Trophoblast cell (in vitro differentiated cells and primary cell): Measurements from ENCODE around the gene RRAS.

ENCODE experiments used
- DNase-seq, 2 donors: peaks; one replicate each; pipeline ENCODE4 v3.0.0-alpha.2; 2016
- H2AFZ ChIP-seq: 2 replicates; pipeline ENCODE4 v1.6.1; 2013; ENCODE audit warnings: low read length, moderate library complexity, mild to moderate bottlenecking; ENCODE audit not compliant: insufficient read depth, poor library complexity
- H2AK5ac ChIP-seq: 2 replicates; pipeline ENCODE4 v1.6.1; 2013; ENCODE audit warnings: mild to moderate bottlenecking, low read length
- H2BK120ac ChIP-seq: 2 replicates; pipeline ENCODE4 v1.6.1; 2013; ENCODE audit warnings: low read length, mild to moderate bottlenecking, moderate library complexity; ENCODE audit not compliant: insufficient read depth, poor library complexity
- H2BK12ac ChIP-seq: 2 replicates; pipeline ENCODE4 v1.6.1; 2013; ENCODE audit warnings: mild to moderate bottlenecking, low read length, moderate library complexity
- H2BK5ac ChIP-seq: 2 replicates; pipeline ENCODE4 v1.6.1; 2013; ENCODE audit warnings: low read length, low read depth, moderate library complexity, mild to moderate bottlenecking; ENCODE audit not compliant: poor library complexity
- H3K14ac ChIP-seq: 2 replicates; pipeline ENCODE4 v1.6.1; 2013; ENCODE audit warnings: mild to moderate bottlenecking, low read length
- H3K18ac ChIP-seq: 2 replicates; pipeline ENCODE4 v1.6.1; 2013; ENCODE audit warnings: mild to moderate bottlenecking, low read length
- H3K23ac ChIP-seq: 2 replicates; pipeline ENCODE4 v1.6.1; 2013; ENCODE audit warnings: low read length
- H3K27ac ChIP-seq: 2 replicates; pipeline ENCODE4 v1.5.1; 2013; ENCODE audit warnings: low read depth, mild to moderate bottlenecking, inconsistent platforms, low read length, moderate library complexity
- H3K27me3 ChIP-seq: 2 replicates; pipeline ENCODE4 v1.6.1; 2013; ENCODE audit warnings: inconsistent platforms, mild to moderate bottlenecking, low read length, moderate library complexity; ENCODE audit not compliant: insufficient read depth
- H3K36me3 ChIP-seq, 2 experiments: 1 replicate in 1 of 2; 2 replicates in 1 of 2; pipeline ENCODE4 v1.6.1; 2013; ENCODE audit warnings: low read length in 2 of 2, mild to moderate bottlenecking in 2 of 2, moderate library complexity in 1 of 2; ENCODE audit not compliant: insufficient read depth in 2 of 2, control insufficient read depth in 1 of 2
- H3K4ac ChIP-seq: 2 replicates; pipeline ENCODE4 v1.6.1; 2013; ENCODE audit warnings: low read depth, mild to moderate bottlenecking, low read length, moderate library complexity
- H3K4me1 ChIP-seq, 2 experiments: 1 replicate in 1 of 2; 2 replicates in 1 of 2; pipeline ENCODE4 v1.6.1; 2013; ENCODE audit warnings: low read length in 2 of 2, mild to moderate bottlenecking in 2 of 2, moderate library complexity in 1 of 2; ENCODE audit not compliant: insufficient read depth in 2 of 2, control insufficient read depth in 1 of 2
- H3K4me2 ChIP-seq: 2 replicates; pipeline ENCODE4 v1.6.1; 2013; ENCODE audit warnings: inconsistent platforms, mild to moderate bottlenecking, low read length, moderate library complexity
- H3K4me3 ChIP-seq: 2 replicates; pipeline ENCODE4 v1.5.1; 2013; ENCODE audit warnings: mild to moderate bottlenecking, low read depth, low read length, inconsistent platforms
- H3K79me1 ChIP-seq: one replicate; pipeline ENCODE4 v1.6.1; 2013; ENCODE audit warnings: low read length
- H3K79me2 ChIP-seq: 2 replicates; pipeline ENCODE4 v1.6.1; 2013; ENCODE audit warnings: low read length, mild to moderate bottlenecking; ENCODE audit not compliant: control insufficient read depth, insufficient read depth, poor library complexity
- H3K9ac ChIP-seq: 2 replicates; pipeline ENCODE4 v1.6.1; 2013; ENCODE audit warnings: mild to moderate bottlenecking, low read length
- H3K9me3 ChIP-seq: 2 replicates; pipeline ENCODE4 v1.6.1; 2013; ENCODE audit warnings: low read depth, mild to moderate bottlenecking, control low read depth, inconsistent platforms, low read length; ENCODE audit not compliant: insufficient read depth
- H4K12ac ChIP-seq: 2 replicates; pipeline ENCODE4 v1.6.1; 2013; ENCODE audit warnings: low read depth, mild to moderate bottlenecking, low read length, moderate library complexity
- H4K8ac ChIP-seq: 2 replicates; pipeline ENCODE4 v1.6.1; 2013; ENCODE audit warnings: low read depth, mild to moderate bottlenecking, low read length, moderate library complexity
- H4K91ac ChIP-seq: one replicate; pipeline ENCODE4 v1.6.1; 2013; ENCODE audit warnings: low read depth, mild to moderate bottlenecking, low read length, moderate library complexity
- WGBS: extraction: QIAGEN DNeasy Blood & Tissue Kit; methylation state at CpG from one replicate; pipeline ENCODE4 v1.1.7; 2013; ENCODE audit warnings: missing lambda C conversion rate; ENCODE audit not compliant: insufficient read length, insufficient coverage; ENCODE audit errors: extremely low coverage; 5-methylcytosine and 5-hydroxymethylcytosine counted together

RRAS gene

GRCh38 chr19:49662011-49662410, 22.1 kb upstream of the RRAS start:
- no peak for DNase-seq
- Histone ChIP-seq H2AFZ (no peak overlapping the region), H2AK5ac (no peak overlapping the region), H3K4ac (no peak overlapping the region), H3K18ac (no peak overlapping the region), H3K4me3 (no peak overlapping the region), H3K23ac (no peak overlapping the region), H3K14ac (no peak overlapping the region), H3K9ac (no peak overlapping the region), H3K27me3 (no peaks in the 10 kb centered on the region), H3K27ac (no peak overlapping the region), H4K8ac (no peak overlapping the region), H4K12ac (no peak overlapping the region), H3K9me3 (peaks cover 7% of the 10 kb centered on the region), H3K79me1 (peaks cover 12% of the 10 kb centered on the region), H3K79me2 (peaks cover 19% of the 10 kb centered on the region), H4K91ac (no peak overlapping the region), H3K4me1 (peaks cover 7 to 9% of the 10 kb centered on the region in 2 experiments), H2BK12ac (no peak overlapping the region), H2BK5ac (no peak overlapping the region), H3K36me3 (peaks cover 60 to 62% of the 10 kb centered on the region in 2 experiments), H3K4me2 (no peak overlapping the region), H2BK120ac (no peak overlapping the region)
- WGBS = no CpG with 5 or more reads among the region's 16 CpGs

- WGBS = no CpG with 5 or more reads among the region's 15 CpGs
- H3K27me3 ChIP-seq = no peaks in the 10 kb centered on the region
- H4K12ac ChIP-seq = no peak overlapping the region
- H3K14ac ChIP-seq = no peak overlapping the region
- no peak overlapping the region for H3K4ac ChIP-seq
- H3K9ac ChIP-seq = no peak overlapping the region
- no peak for DNase-seq
- no peak overlapping the region for H2AFZ ChIP-seq
- H3K23ac ChIP-seq = no peak overlapping the region
- no peak overlapping the region for H2AK5ac ChIP-seq
- H4K8ac ChIP-seq = no peak overlapping the region
- peaks cover 76 to 77% of the 10 kb centered on the region in 2 experiments for H3K36me3 ChIP-seq
- H3K79me1 ChIP-seq = peaks cover 10% of the 10 kb centered on the region
- no peak overlapping the region for H4K91ac ChIP-seq
- H3K9me3 ChIP-seq = peaks cover 7% of the 10 kb centered on the region
- no peak overlapping the region for H3K18ac ChIP-seq
- peaks cover 4 to 5% of the 10 kb centered on the region in 2 experiments for H3K4me1 ChIP-seq
- peaks cover 10% of the 10 kb centered on the region for H3K79me2 ChIP-seq
- no peak overlapping the region for H2BK5ac ChIP-seq
- H2BK120ac ChIP-seq = no peak overlapping the region
- no peak overlapping the region for H3K4me2 ChIP-seq
- H3K4me3 ChIP-seq = no peak overlapping the region
- no peak overlapping the region for H2BK12ac ChIP-seq
- no peak overlapping the region for H3K27ac ChIP-seq
These were observed 20.5 kb upstream of the RRAS start for GRCh38 chr19:49660338-49660961.

DNA sequence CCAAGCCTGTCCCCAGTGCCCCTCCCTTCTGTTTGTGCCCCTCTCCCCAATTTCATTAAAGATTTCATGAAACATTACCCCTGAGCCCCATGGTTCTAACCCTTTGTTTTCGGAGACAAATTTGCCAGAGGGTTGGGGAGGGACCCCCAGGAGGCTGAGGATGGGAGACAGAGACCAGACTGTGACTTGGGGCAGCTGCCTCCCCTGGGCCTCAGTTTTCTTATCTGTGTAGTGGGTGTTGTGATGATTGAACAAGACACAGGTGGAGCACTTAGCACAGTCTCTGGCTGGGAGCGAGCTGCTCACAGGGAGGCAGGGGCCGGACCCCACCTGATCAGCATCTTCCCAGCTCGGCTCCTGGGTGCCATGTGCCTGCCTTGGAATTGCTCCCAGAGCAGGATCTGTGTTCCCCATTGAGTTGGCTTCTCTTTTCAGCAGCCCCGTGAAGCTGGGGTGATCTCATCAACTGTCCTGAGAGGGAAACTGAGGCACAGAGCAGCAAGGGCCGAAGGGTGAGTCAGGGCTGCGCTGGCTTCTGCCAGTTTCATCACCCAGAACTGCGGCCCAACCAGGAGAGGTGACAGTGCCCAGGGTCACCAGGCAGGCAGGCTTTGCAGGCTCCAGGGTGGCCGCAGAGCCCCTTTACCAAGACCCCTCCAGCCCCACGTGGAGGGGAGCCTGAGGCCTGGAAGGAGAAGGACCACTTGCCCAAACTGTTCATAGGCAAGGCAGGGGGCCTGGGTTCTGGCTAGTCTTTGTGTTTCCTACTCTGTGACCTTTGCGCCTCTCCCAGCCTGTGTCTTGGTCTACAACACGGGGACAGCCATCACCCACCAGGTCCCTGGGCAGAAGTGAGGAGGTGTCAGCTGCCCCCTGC, 18.9 kb upstream of the RRAS start:
- Histone ChIP-seq H3K4me3 (no peak overlapping the region), H3K23ac (no peak overlapping the region), H3K79me1 (no peaks in the 10 kb centered on the region), H3K4me2 (no peak overlapping the region), H4K12ac (no peak overlapping the region), H2BK120ac (no peak overlapping the region), H3K14ac (no peak overlapping the region), H3K79me2 (no peaks in the 10 kb centered on the region), H3K18ac (no peak overlapping the region), H2AK5ac (no peak overlapping the region), H3K4me1 (peaks cover 0 to under 1% of the 10 kb centered on the region in 2 experiments), H2AFZ (no peak overlapping the region), H2BK5ac (no peak overlapping the region), H2BK12ac (no peak overlapping the region), H3K4ac (no peak overlapping the region), H3K27ac (no peak overlapping the region), H3K9ac (no peak overlapping the region), H3K36me3 (peaks cover 90 to 93% of the 10 kb centered on the region in 2 experiments), H4K8ac (no peak overlapping the region), H3K9me3 (peaks cover 8% of the 10 kb centered on the region), H3K27me3 (no peaks in the 10 kb centered on the region), H4K91ac (no peak overlapping the region)
- no CpG with 5 or more reads among the region's 12 CpGs for WGBS
- no peak for DNase-seq

- Histone ChIP-seq H3K18ac (no peak overlapping the region), H3K23ac (no peak overlapping the region), H2BK120ac (no peak overlapping the region), H3K79me2 (no peaks in the 10 kb centered on the region), H3K79me1 (no peaks in the 10 kb centered on the region), H3K9me3 (peaks cover 8% of the 10 kb centered on the region), H3K27ac (no peak overlapping the region), H2BK5ac (no peak overlapping the region), H2AK5ac (no peak overlapping the region), H3K4me2 (no peak overlapping the region), H2AFZ (no peak overlapping the region), H4K12ac (no peak overlapping the region), H3K4ac (no peak overlapping the region), H4K91ac (no peak overlapping the region), H3K4me3 (no peak overlapping the region), H3K27me3 (no peaks in the 10 kb centered on the region), H2BK12ac (no peak overlapping the region), H3K9ac (no peak overlapping the region), H3K36me3 (peaks cover 94 to 97% of the 10 kb centered on the region in 2 experiments), H4K8ac (no peak overlapping the region), H3K14ac (no peak overlapping the region), H3K4me1 (no peaks in the 10 kb centered on the region)
- no CpG with 5 or more reads among the region's 15 CpGs for whole genome bisulfite sequencing
- no peak for DNase-seq
These were observed 18.2 kb upstream of the RRAS start for GRCh38 chr19:49658139-49658517.
